ENCODE measurements around the gene BTG1.

GRCh38 chr12:92164712-92165111 lies 19.1 kb upstream of the BTG1 start:
- TF ChIP-seq CTCF (conservative IDR thresholded peaks at IDR 0.05 in 1 of 2, IDR thresholded peaks at IDR 0.05 in 1 of 2; ENCODE audit: extremely low read depth in 1 of 2, insufficient read depth in 1 of 2, low read depth in 1 of 2, low read length in 2 of 2) (no peak), EZH2 (IDR thresholded peaks at IDR 0.05; ENCODE audit: borderline replicate concordance, low read length) (no peak)
